Endothelial cell (in vitro differentiated cells): ENCODE measurements around the gene TENM4. TPM values are rescaled to one million over a fixed set of nuclear protein-coding genes. Genes with fewer than 3 reads are reported as not detected.
"Not testable (repeated sequence)": the region's sequence is repeated elsewhere in the genome, so short reads cannot be mapped to it uniquely, and the experiment has no call there.

Experiments used
- DNase-seq: peaks from one replicate; pipeline ENCODE4 v3.0.0; 2021; ENCODE audit warnings: low spot score
- H3K27ac Mint-ChIP-seq: one replicate; pipeline ENCODE4 v1.8.0; 2021; ENCODE audit warnings: mixed read lengths, inconsistent platforms; ENCODE audit not compliant: unreplicated experiment
- H3K27me3 Mint-ChIP-seq: one replicate; pipeline ENCODE4 v1.8.0; 2021; ENCODE audit warnings: mild to moderate bottlenecking, moderate library complexity, mixed read lengths, inconsistent platforms; ENCODE audit not compliant: unreplicated experiment
- H3K36me3 Mint-ChIP-seq: one replicate; pipeline ENCODE4 v1.8.0; 2021; ENCODE audit warnings: mild to moderate bottlenecking, low read depth, mixed read lengths, inconsistent platforms; ENCODE audit not compliant: unreplicated experiment
- H3K4me1 Mint-ChIP-seq: one replicate; pipeline ENCODE4 v1.8.0; 2021; ENCODE audit warnings: mild to moderate bottlenecking, mixed read lengths, inconsistent platforms; ENCODE audit not compliant: unreplicated experiment
- H3K4me3 Mint-ChIP-seq: one replicate; pipeline ENCODE4 v1.8.0; 2021; ENCODE audit warnings: mild to moderate bottlenecking, mixed read lengths, inconsistent platforms; ENCODE audit not compliant: unreplicated experiment
- H3K9me3 Mint-ChIP-seq: one replicate; pipeline ENCODE4 v1.8.0; 2021; ENCODE audit warnings: mixed read lengths, inconsistent platforms; ENCODE audit not compliant: unreplicated experiment
- CTCF ChIP-seq: fragments of 200-600 bp; sonication (generic); IDR thresholded peaks from one replicate; pipeline ENCODE4 v1.5.0; 2021; ENCODE audit warnings: antibody characterized with exemption; ENCODE audit not compliant: unreplicated experiment
- total RNA-seq: library from RNA; stranded (reverse); fragmentation: NEBNext Ultra II Directional; extraction: Animal tissue kit (Norgen Biotek cat#: 25700); gene quantifications from one replicate; pipeline ENCODE4 v1.2.1, GENCODE V29; 2021; ENCODE audit not compliant: unreplicated experiment

Gene TENM4
- total RNA-seq, 1 donor from 2014 or later = 1.8 TPM

- no peak for DNase-seq
- no peaks in the 10 kb centered on the region for H3K27me3 Mint-ChIP-seq
- H3K27ac Mint-ChIP-seq = no peak overlapping the region
Measured at GRCh38 chr11:78829146-78829545, 611.7 kb downstream of the TENM4 start.

GRCh38 chr11:78828676-78829075 lies 612.2 kb downstream of the TENM4 start:
- Mint-ChIP-seq H3K36me3 (no peaks in the 10 kb centered on the region), H3K4me3 (no peak overlapping the region), H3K27ac (no peak overlapping the region), H3K9me3 (no peaks in the 10 kb centered on the region), H3K4me1 (peaks cover 3% of the 10 kb centered on the region), H3K27me3 (no peaks in the 10 kb centered on the region)
- DNase-seq = no peak
- TF ChIP-seq CTCF = no peak

More at GRCh38 chr11:78829146-78829545, 611.7 kb downstream of the TENM4 start:
- H3K36me3 Mint-ChIP-seq = no peaks in the 10 kb centered on the region
- no peak overlapping the region for H3K4me3 Mint-ChIP-seq
- H3K4me1 Mint-ChIP-seq = peaks cover 3% of the 10 kb centered on the region
- no peak for TF ChIP-seq CTCF
- H3K9me3 Mint-ChIP-seq = no peaks in the 10 kb centered on the region

- not testable (repeated sequence) for H3K27ac Mint-ChIP-seq, H3K4me3 Mint-ChIP-seq, DNase-seq, H3K9me3 Mint-ChIP-seq, H3K27me3 Mint-ChIP-seq, H3K36me3 Mint-ChIP-seq, H3K4me1 Mint-ChIP-seq
Measured at GRCh38 chr11:78827291-78827690, 613.5 kb downstream of the TENM4 start.

GRCh38 chr11:78825591-78826020 lies 615.2 kb downstream of the TENM4 start:
- no peak overlapping the region for H3K4me3 Mint-ChIP-seq
- no peak overlapping the region for H3K27ac Mint-ChIP-seq
- TF ChIP-seq CTCF = no peak
- H3K27me3 Mint-ChIP-seq = no peaks in the 10 kb centered on the region
- DNase-seq = no peak
- no peaks in the 10 kb centered on the region for H3K9me3 Mint-ChIP-seq
- peaks cover 3% of the 10 kb centered on the region for H3K4me1 Mint-ChIP-seq
- no peaks in the 10 kb centered on the region for H3K36me3 Mint-ChIP-seq

GRCh38 chr11:78823588-78823987 lies 617.2 kb downstream of the TENM4 start:
- no peaks in the 10 kb centered on the region for H3K36me3 Mint-ChIP-seq
- H3K4me3 Mint-ChIP-seq = no peak overlapping the region
- H3K27me3 Mint-ChIP-seq = no peaks in the 10 kb centered on the region
- no peak for TF ChIP-seq CTCF
- H3K27ac Mint-ChIP-seq = no peak overlapping the region
- H3K4me1 Mint-ChIP-seq = peaks cover 5% of the 10 kb centered on the region
- no peak for DNase-seq
- H3K9me3 Mint-ChIP-seq = no peaks in the 10 kb centered on the region
